Suprapubic skin (tissue), 4 donors: ENCODE data around the gene STXBP5L. TPM values are rescaled to one million over a fixed set of nuclear protein-coding genes. Genes with fewer than 3 reads are reported as not detected.
"Not testable (repeated sequence)": the region's sequence is repeated elsewhere in the genome, so short reads cannot be mapped to it uniquely, and the experiment has no call there.

Source experiments
- DNase-seq, 2 donors: peaks; one replicate each; pipeline ENCODE4 v3.0.0-alpha.2; 2019; ENCODE audit warnings: low spot score in 2 of 2
- H3K27ac ChIP-seq: fragments of 200-600 bp; sonication (generic); one replicate; pipeline ENCODE4 v1.5.1; 2019
- H3K27me3 ChIP-seq: fragments of 200-600 bp; sonication (generic); one replicate; pipeline ENCODE4 v1.5.1; 2019
- H3K36me3 ChIP-seq: fragments of 200-600 bp; sonication (generic); one replicate; pipeline ENCODE4 v1.5.1; 2019
- H3K4me1 ChIP-seq: fragments of 200-600 bp; sonication (generic); one replicate; pipeline ENCODE4 v1.5.1; 2019
- H3K4me3 ChIP-seq: fragments of 200-600 bp; sonication (generic); one replicate; pipeline ENCODE4 v1.5.1; 2019; ENCODE audit warnings: mild to moderate bottlenecking
- H3K9me3 ChIP-seq: fragments of 200-600 bp; sonication (generic); one replicate; pipeline ENCODE4 v1.5.1; 2019
- EP300 ChIP-seq: sonication (generic); formaldehyde crosslinking; IDR thresholded peaks from one replicate; pipeline ENCODE4 v1.6.1; 2017; ENCODE audit warnings: antibody characterized with exemption
- POLR2A ChIP-seq, 2 donors: fragments of 450-650 bp; IDR thresholded peaks; one replicate each; pipeline ENCODE4 v1.6.1; 2017; ENCODE audit warnings: antibody characterized with exemption in 2 of 2, mild to moderate bottlenecking in 2 of 2, moderate library complexity in 2 of 2
- POLR2AphosphoS5 ChIP-seq, 3 donors: sonication (generic); formaldehyde crosslinking; IDR thresholded peaks; one replicate each; pipeline ENCODE4 v1.6.1; 2017; ENCODE audit warnings: antibody characterized with exemption in 3 of 3
- WGBS: methylation state at CpG from one replicate; pipeline ENCODE4 v1.1.5; 2018; 5-methylcytosine and 5-hydroxymethylcytosine counted together
- total RNA-seq, 4 donors: library from RNA; depleted of rRNA; stranded (reverse); fragments of >200 nt; gene quantifications; one replicate each; pipeline ENCODE4 v1.1.0, GENCODE V29; 2016
- TF ChIP-seq, protein P1 (sequence below), 2 donors: fragments of 200-600 bp in 1 of 2; fragments of 450-650 bp in 1 of 2; sonication (generic) in 1 of 2; IDR thresholded peaks; one replicate each; pipeline ENCODE4 v1.5.1; 2016 to 2019; ENCODE audit warnings: antibody characterized with exemption in 2 of 2, mild to moderate bottlenecking in 1 of 2, moderate library complexity in 1 of 2

STXBP5L gene
- total RNA-seq, 4 donors from 2014 or later: 0.08 to 0.32 (median 0.15) TPM; not detected in 1

DNA sequence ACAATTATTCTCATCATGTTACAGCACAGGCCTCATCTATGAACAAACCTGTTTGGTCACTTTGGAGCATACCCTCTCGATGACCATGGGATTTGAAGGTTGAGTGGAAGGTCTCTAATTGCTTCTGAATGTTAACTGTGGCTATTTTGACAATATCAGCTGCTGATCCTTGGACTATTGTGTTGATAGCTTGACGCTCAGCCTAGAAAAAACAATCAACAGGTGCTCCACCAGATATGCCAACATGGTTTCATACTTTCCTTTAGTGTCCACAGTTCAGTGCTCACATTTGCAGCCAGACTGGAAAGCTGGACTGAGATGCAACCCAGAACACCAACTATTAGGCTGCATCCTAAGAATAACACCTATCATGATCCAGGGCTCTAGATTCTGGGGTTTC, 528.1 kb downstream of the STXBP5L start:
- no peak for TF ChIP-seq POLR2AphosphoS5 (IDR thresholded peaks at IDR 0.05)
- TF ChIP-seq POLR2A (IDR thresholded peaks at IDR 0.05): no peak
- no peak for TF ChIP-seq EP300
- TF ChIP-seq, protein P1, sequence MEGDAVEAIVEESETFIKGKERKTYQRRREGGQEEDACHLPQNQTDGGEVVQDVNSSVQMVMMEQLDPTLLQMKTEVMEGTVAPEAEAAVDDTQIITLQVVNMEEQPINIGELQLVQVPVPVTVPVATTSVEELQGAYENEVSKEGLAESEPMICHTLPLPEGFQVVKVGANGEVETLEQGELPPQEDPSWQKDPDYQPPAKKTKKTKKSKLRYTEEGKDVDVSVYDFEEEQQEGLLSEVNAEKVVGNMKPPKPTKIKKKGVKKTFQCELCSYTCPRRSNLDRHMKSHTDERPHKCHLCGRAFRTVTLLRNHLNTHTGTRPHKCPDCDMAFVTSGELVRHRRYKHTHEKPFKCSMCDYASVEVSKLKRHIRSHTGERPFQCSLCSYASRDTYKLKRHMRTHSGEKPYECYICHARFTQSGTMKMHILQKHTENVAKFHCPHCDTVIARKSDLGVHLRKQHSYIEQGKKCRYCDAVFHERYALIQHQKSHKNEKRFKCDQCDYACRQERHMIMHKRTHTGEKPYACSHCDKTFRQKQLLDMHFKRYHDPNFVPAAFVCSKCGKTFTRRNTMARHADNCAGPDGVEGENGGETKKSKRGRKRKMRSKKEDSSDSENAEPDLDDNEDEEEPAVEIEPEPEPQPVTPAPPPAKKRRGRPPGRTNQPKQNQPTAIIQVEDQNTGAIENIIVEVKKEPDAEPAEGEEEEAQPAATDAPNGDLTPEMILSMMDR (IDR thresholded peaks at IDR 0.05): no peak
- no peaks in the 10 kb centered on the region for H3K4me1 ChIP-seq
- no peaks in the 10 kb centered on the region for H3K36me3 ChIP-seq
- H3K4me3 ChIP-seq: no peak overlapping the region
- H3K9me3 ChIP-seq: no peaks in the 10 kb centered on the region
- WGBS: 93% methylated on average over 2 of the region's 2 CpGs
- H3K27ac ChIP-seq: no peak overlapping the region
- H3K27me3 ChIP-seq: no peaks in the 10 kb centered on the region
- no peak for DNase-seq

DNA sequence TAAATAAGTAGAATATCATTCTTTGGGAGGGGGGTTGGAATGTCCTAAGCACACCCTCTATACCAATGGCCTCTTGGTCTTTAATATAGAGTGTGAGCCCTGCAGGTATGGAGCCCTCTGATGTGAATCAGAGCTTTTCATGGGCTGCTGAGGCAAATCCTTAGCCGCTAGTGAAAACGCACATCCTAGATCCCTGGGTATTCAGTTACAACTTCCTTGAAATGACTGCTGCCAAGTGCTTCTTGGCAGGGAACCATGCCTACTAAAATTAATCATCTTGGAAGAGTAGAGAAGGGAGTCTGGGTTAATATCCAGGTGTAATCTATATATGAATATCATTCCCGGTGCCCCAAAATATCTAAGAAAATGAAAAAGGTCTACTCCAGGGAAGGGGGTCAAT, 528.6 kb downstream of the STXBP5L start:
- no peak for DNase-seq
- H3K27ac ChIP-seq: no peak overlapping the region
- no peaks in the 10 kb centered on the region for H3K9me3 ChIP-seq
- 38% methylated on average over 3 of the region's 3 CpGs for WGBS
- no peak overlapping the region for H3K4me3 ChIP-seq
- H3K36me3 ChIP-seq: no peaks in the 10 kb centered on the region
- no peaks in the 10 kb centered on the region for H3K27me3 ChIP-seq
- no peaks in the 10 kb centered on the region for H3K4me1 ChIP-seq
- TF ChIP-seq, protein P1 (IDR thresholded peaks at IDR 0.05): no peak
- no peak for TF ChIP-seq POLR2AphosphoS5 (IDR thresholded peaks at IDR 0.05)
- TF ChIP-seq POLR2A (IDR thresholded peaks at IDR 0.05): no peak
- TF ChIP-seq EP300: no peak

DNA sequence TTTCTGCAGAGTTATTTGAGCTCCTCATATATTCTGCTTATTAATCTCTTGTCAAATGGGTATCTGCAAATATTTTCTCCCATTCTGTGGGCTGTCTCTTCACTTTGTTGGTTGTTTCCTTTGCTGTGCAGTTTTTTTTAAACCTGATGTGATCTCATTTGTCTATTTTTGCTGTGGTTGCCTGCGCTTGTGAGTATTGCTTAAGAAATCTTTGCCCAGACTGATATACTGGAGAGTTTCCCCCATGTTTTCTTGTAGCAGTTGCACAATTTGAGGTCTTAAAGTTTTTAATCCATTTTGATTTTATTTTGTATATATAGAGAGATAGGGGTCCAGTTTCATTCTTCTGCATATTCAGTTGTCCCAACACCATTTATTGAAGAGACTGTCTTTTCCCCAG, 535.5 kb downstream of the STXBP5L start:
- no peak overlapping the region for H3K27ac ChIP-seq
- H3K36me3 ChIP-seq: no peaks in the 10 kb centered on the region
- no peak for DNase-seq
- H3K9me3 ChIP-seq: no peaks in the 10 kb centered on the region
- TF ChIP-seq POLR2A (IDR thresholded peaks at IDR 0.05) (no peak), POLR2AphosphoS5 (IDR thresholded peaks at IDR 0.05) (no peak), EP300 (no peak)
- TF ChIP-seq, protein P1 (IDR thresholded peaks at IDR 0.05): no peak
- H3K4me3 ChIP-seq: no peak overlapping the region
- WGBS: 88% methylated on average over 1 of the region's 1 CpG
- H3K4me1 ChIP-seq: no peaks in the 10 kb centered on the region
- no peaks in the 10 kb centered on the region for H3K27me3 ChIP-seq

DNA sequence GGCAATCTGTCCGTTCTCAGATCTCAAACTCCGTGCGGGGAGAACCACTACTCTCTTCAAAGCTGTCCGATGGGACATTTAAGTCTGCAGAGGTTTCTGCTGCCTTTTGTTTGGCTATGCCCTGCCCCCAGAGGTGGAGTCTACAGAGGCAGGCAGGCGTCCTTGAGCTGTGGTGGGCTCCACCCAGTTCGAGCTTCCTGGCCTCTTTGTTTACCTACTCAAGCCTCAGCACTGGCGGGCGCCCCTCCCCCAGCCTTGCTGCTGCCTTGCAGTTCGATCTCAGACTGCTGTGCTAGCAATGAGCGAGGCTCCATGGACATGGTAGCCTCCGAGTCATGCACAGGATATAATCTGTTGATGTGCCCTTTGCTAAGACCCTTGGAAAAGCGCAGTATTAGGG, 543.7 kb downstream of the STXBP5L start:
- 90% methylated on average over 8 of the region's 12 CpGs for WGBS
- not testable (repeated sequence) for H3K4me1 ChIP-seq, H3K27me3 ChIP-seq, H3K36me3 ChIP-seq, DNase-seq, H3K27ac ChIP-seq, H3K4me3 ChIP-seq, H3K9me3 ChIP-seq

DNA sequence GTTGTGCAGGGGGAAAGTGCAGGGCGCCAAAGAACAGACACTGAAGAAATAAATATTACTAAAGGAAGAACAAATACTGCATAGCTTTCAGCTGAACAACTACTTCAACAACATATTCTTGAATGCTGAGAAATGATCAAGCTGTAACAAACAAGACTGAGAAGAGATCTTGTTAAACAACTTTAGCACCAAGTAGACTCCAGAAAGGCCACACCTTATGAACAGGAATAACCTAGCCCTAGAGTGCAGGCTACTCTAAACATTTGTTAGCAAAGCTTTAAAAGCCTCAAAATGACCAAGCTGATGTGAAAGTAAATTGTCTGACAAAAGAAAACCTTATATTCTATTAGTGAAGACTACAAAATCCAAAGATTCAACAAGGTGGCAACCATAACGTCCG, 554.6 kb downstream of the STXBP5L start:
- Histone ChIP-seq H3K27me3 (no peaks in the 10 kb centered on the region), H3K4me1 (no peaks in the 10 kb centered on the region), H3K9me3 (no peaks in the 10 kb centered on the region), H3K4me3 (no peak overlapping the region), H3K36me3 (no peaks in the 10 kb centered on the region), H3K27ac (no peak overlapping the region)
- TF ChIP-seq POLR2AphosphoS5 (IDR thresholded peaks at IDR 0.05) (no peak), POLR2A (IDR thresholded peaks at IDR 0.05) (no peak), EP300 (no peak)
- TF ChIP-seq, protein P1 (IDR thresholded peaks at IDR 0.05): no peak
- 97% methylated on average over 3 of the region's 3 CpGs for WGBS
- DNase-seq: no peak

DNA sequence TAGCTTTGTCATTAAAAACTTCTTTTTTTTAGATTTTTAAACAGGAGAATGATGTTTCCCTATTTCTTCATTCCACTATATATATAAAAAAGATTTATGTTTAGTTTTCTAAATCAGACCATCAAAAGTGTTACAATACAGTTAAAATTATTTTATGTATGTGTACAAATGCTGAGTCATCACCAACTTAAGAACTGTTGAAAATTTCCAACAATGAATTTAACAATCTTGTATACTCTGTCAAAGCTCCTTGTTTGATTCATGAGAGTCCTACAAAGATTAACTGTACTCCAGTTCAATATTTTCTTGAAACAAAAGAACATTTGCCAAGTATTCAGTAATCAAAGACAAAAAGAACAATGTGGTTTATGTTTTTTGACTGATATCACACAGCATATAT, 555.7 kb downstream of the STXBP5L start:
- Histone ChIP-seq H3K4me1 (no peaks in the 10 kb centered on the region), H3K4me3 (no peak overlapping the region), H3K36me3 (no peaks in the 10 kb centered on the region), H3K27me3 (no peaks in the 10 kb centered on the region), H3K9me3 (no peaks in the 10 kb centered on the region), H3K27ac (no peak overlapping the region)
- no peak for DNase-seq
- TF ChIP-seq EP300: no peak
- no peak for TF ChIP-seq POLR2A (IDR thresholded peaks at IDR 0.05)
- no peak for TF ChIP-seq POLR2AphosphoS5 (IDR thresholded peaks at IDR 0.05)
- TF ChIP-seq, protein P1 (IDR thresholded peaks at IDR 0.05): no peak
